ENCODE data around the gene SBNO2. TPM values are rescaled to one million over a fixed set of nuclear protein-coding genes. Genes with fewer than 3 reads are reported as not detected.

Gene SBNO2
- total RNA-seq, 4 donors from 2014 or later = 13.4 to 51.2 (median 19.1) TPM

DNA sequence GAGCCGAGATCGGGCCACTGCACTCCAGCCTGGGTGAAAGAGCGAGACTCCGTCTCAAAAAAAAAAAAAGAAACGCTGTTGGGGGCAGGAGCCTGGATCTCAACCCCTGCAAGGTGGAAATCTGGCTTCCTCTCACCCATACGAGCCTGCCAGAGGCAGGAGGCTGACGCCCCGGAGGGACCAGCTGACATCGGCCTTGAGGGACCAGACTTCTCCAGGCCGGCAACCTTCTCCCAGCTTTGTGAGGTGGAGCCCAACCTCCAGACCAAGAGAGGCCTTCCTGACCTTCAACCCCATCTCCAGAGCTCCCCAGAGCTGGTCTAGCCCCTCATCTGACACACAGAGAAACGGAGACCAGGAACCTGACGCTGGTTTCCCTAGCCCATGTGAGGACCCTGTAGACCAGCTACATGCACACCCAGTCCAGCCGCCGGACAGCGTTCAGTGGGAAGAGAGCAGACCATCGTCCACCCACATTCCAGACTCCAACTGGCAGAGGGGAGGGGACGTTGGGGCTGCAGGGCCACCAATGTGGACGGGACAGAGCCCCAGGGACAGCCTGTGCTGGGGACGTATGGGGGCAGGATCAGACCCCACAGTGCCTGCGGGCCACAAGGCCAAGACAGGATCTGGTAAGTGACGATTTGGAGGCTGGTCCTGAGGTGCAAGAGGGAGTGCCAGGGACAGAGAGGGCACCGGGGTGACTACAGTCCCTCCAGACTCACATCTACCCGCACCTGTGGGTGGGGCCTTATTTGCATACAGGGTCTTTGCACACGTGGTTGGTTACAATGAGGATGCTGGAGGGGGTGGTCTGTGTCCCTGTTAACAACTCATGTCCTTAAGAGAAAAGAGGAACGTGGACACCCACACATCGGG is 11.4 kb downstream of the SBNO2 start:
- TF ChIP-seq, protein P1, sequence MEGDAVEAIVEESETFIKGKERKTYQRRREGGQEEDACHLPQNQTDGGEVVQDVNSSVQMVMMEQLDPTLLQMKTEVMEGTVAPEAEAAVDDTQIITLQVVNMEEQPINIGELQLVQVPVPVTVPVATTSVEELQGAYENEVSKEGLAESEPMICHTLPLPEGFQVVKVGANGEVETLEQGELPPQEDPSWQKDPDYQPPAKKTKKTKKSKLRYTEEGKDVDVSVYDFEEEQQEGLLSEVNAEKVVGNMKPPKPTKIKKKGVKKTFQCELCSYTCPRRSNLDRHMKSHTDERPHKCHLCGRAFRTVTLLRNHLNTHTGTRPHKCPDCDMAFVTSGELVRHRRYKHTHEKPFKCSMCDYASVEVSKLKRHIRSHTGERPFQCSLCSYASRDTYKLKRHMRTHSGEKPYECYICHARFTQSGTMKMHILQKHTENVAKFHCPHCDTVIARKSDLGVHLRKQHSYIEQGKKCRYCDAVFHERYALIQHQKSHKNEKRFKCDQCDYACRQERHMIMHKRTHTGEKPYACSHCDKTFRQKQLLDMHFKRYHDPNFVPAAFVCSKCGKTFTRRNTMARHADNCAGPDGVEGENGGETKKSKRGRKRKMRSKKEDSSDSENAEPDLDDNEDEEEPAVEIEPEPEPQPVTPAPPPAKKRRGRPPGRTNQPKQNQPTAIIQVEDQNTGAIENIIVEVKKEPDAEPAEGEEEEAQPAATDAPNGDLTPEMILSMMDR (IDR thresholded peaks at IDR 0.05; ENCODE audit: low read depth) = no peak

DNA sequence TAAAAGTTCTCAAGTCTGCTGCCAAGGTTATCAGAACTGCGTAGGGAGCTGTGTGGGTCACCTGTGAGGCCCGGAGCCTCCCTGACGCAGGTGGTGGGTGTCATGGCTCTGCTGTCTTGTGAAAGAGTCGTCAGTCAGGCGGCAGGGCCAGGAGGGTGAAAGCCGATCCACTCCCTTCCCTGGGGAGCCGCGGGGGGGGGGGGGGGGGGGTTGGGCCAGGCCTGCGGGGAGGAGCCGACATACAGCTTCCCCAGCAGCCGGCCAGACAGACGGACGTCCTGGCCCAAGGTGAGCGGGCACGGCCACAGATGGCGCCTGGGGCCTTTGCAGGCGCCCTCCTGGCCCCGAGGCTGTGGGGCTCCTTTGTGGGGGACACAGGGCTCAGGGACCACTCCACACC is 12.4 kb downstream of the SBNO2 start:
- TF ChIP-seq, protein P1 (IDR thresholded peaks at IDR 0.05; ENCODE audit: low read depth) = no peak

- TF ChIP-seq, protein P1 (IDR thresholded peaks at IDR 0.05; ENCODE audit: low read depth) = no peak
These were observed 14.0 kb downstream of the SBNO2 start for GRCh38 chr19:1159864-1160595.

DNA sequence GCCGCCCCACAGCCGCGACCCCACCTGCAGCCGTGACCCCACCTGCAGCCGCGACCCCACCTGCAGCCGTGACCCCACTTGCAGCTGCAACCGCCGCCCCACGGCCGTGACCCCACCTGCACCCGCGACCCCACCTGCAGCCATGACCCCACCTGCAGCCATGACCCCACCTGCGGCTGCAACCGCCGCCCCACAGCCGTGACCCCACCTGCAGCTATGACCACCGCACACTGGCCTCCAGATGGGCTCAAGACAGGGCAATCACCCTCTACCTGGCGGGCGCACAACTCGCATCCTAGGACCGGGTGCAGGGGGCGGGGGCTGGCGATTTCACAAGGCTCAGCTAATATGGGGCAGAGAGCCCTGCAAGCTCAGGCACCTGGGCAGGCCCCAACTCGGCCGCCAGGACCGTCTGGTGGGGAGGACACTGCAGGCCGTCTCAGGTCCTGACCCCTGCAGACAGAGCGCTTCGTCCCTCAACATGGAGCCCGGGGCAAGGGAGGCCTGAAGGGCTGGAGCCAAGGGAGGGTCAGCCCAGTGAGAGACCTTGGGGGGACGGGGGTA is 15.1 kb downstream of the SBNO2 start:
- TF ChIP-seq, protein P1 (IDR thresholded peaks at IDR 0.05; ENCODE audit: low read depth) = no peak

DNA sequence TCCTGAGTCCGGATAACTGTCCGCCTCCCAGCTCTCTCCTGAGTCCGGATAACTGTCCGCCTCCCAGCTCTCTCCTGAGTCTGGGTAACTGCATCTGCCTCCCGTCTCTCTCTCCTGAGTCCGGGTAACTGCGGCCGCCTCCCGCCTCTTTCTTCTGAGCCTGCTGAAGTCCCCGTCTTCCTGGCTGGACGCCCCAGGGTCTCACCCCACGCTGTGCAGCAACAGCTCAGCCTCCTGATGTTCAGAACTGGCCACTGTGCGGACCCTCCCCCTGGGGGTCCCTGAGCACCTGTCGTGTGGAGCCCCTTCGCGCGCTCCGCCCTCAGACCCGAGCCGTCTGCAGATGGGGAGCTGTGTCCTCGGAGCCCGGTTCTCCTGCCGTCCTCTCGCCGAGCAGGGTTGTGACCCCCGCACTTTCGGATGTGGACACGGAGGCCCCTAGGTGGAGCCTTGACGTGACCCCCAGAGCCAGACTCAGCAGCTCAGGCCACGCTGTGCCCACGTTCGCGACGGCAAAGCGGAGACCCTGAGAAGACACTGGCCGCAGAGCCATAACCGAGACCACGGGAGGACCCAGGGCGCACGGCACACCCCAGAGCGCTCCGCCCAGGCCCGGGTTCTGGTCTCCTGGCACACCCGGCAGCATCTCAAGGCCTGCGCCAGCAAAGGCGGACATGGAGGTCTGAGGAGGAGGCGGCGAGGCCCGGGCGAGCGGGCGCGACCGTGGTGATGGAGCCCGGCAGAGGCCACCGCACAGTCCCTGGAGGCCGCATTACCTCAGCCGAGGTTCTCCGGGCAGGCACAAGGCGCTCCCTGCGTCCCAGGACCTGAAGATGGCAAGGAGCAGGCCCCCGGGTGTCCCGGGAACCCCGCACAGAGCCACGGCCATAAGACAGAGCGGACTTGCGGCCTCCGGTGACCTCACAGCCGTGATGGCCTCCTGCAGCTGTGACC is 15.9 kb downstream of the SBNO2 start:
- TF ChIP-seq, protein P1 (IDR thresholded peaks at IDR 0.05; ENCODE audit: low read depth) = no peak

DNA sequence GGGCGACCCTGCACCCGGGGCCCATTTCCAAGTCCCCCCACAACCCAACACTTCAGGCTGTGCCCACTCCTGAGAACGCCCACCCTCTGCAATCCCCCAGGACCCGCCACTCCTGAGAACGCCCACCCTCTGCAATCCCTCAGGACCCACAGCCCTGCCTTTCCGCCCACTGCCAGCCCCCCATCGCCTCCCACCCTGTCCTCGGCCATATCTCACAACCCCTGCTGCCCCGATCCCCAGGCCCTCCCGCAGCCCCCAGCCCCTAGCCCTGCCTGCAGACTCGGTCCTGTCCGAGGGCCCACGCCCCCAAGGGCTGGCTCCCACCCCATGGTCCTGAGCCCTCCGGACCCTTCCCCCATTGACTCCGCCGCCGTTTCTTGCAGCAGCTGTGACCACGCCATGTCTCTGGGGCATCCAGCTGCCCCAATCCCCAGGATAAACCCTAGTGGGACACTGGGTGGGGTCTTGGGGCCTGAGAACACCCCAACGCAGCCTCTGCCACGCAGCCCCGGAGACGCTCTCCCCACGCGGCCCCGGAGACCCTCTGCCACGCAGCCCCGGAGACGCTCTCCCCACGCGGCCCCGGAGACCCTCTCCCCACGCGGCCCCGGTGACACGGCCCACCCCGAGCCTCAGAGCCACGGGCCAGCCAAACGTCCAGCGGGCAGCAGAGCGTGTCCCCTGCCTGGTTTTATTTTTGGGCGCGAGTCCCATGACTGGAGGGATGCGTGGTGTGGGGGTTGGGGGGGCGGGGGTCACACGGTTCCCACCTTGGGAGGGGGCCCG is 17.0 kb downstream of the SBNO2 start:
- TF ChIP-seq, protein P1 (IDR thresholded peaks at IDR 0.05; ENCODE audit: low read depth) = no peak

Data from subcutaneous adipose tissue (tissue), 4 donors.